ENCODE data around the gene ADARB1.
A peak's percentile ranks its signal among the peaks of the same experiment; 100 is the strongest.
"Not testable (repeated sequence)": the region's sequence is repeated elsewhere in the genome, so short reads cannot be mapped to it uniquely, and the experiment has no call there.

ADARB1 gene

GRCh38 chr21:45137612-45137937 is 63.2 kb downstream of the ADARB1 start:
- DNase-seq: no peak

DNA sequence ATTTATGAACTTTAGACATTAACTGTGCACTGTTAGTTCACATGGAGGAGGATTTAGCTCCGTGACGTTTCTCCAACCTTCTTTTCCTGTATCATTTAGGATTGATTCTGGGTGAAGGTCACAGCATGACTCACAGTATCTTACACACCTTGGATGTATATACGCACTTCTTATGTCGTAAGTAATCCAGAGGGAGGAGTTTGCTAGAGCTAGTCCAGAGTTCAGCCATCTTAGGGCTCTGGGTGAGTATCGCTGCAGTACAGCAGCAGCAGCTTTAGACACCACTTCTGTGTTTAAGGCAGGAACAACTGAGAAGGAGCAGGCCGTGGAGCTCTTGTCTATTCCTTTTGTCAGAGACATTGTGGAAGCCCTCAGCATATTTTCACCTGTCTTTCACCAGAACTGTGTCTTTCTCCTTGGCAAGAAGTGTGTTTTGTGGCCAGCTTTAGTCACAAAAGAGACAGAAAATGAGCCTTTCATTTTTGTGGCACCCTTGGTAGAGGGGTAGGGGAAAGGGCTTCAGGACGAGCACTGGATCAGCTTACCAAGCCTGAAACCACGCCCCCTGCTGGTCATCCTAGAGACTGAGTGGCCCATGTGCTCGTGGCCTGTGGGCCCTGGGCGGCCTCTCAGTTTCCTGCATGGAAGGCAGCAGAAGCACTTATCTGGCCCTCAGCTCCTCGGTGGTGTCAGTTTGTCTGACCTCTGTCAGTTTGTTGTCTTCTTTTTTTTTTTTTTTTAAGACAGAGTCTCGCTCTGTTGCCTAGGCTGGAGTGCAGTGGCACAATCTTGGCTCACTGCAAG is 64.0 kb downstream of the ADARB1 start:
- peak; percentile 20 for DNase-seq

- DNase-seq: not testable (repeated sequence)
Observed at GRCh38 chr21:45139003-45139360, 64.6 kb downstream of the ADARB1 start.

DNA sequence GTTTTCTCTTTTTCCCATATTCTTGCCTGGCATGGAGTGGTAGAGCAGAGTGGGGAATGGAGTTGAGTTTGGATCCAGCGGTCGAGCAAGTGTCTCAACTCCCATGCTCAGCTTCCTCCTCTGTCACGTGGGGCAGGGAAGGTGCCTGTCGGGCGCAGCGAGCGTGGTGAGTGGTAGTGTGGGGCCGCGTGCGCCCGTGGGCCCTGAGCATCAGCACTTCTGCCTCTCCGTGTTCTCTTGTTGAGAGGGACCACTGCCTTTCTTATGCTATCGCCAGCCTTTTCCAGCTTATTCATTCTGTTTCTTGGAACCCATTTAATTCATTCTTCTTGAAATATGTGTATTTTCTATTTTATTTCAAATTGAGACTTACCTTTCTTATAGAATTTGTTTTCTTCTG is 65.1 kb downstream of the ADARB1 start:
- no peak for DNase-seq

DNA sequence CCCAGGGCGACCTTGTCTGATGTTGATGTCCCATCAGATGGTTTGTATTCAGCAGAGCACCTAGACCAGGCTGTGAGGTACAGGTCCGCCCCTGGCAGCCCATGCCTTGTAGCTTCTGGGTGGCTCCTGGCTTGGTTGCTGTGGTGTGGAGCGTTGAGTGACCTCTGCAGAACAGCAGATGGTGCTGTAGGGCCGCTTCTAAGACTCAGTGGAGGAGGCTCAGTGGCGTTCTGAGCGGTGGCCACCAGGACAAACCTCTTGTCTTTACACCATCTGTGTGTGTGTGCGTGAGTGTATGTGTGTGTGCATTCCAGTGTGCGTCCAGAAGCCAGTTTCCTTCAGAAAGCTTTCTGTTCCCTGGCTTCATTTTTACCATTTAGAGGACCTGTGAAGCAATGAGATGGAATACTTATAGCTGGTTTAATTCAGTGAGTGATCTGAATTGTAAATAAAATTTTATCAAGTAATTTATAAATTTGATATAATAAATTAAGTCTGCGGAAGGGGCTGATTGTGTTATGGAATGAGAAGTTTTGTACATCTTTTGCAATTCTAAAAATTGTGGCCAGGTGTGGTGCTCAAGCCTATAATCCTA is 66.1 kb downstream of the ADARB1 start:
- DNase-seq: peak; percentile 67

DNA sequence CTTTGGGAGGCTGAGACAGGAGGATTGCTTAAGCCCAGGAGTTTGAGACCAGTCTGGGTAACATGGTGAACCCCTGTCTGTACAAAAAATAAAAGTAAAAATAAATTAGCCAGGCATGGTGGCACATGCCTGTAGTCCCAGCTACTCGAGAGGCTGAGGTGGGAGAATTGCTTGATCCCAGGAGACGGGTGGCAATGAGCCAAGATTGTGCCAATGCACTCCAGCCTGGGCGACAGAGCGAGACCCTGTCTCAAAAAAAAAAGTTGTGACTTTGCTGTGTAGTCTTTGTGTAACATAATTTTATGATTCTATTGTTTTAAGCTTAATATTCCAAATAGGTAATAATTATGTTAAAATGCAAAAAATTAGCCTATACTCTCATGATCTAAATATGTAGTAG is 66.6 kb downstream of the ADARB1 start:
- DNase-seq: not testable (repeated sequence)

- no peak for DNase-seq
Observed at GRCh38 chr21:45141507-45141906, 67.1 kb downstream of the ADARB1 start.

- DNase-seq: no peak
Observed at GRCh38 chr21:45142469-45143308, 68.3 kb downstream of the ADARB1 start.

GRCh38 chr21:45143855-45144254 is 69.5 kb downstream of the ADARB1 start:
- DNase-seq: no peak

GRCh38 chr21:45145146-45145545 is 70.8 kb downstream of the ADARB1 start:
- no peak for DNase-seq

DNA sequence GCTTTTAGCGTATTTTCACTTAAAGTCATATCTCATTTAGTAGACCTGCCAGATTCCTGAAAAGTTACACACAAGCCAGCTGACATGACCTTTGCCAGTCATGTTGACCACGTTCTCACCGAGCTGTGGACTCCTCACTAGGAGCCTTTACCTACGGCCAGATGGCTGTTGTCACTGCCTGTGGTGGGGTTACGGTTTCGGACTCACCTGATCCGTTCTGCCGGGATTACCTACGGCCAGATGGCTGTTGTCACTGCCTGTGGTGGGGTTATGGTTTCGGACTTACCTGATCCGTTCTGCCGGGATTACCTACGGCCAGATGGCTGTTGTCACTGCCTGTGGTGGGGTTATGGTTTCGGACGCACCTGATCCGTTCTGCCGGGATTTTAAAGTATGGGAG is 71.5 kb downstream of the ADARB1 start:
- not testable (repeated sequence) for DNase-seq

GRCh38 chr21:45146306-45146705 is 71.9 kb downstream of the ADARB1 start:
- DNase-seq: no peak

DNA sequence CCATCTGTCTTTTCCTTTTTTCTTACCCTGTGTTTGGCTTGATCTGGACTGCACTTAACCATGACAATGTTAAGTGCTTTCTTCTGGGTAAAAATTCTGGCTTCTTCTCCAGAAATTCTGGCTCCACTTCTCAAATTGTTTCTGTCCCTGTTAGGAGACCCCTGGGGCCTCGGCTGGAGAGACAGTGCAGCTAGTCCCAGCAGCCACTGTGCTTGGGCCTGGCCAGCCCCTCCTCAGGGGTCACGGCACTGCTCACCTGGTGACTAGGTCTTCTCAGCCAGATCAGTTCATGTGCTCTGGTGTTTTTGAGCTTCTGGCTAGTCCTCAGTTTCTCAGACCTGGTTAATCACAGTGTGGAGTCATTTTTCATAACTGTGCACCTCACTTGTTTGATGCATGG is 72.4 kb downstream of the ADARB1 start:
- no peak for DNase-seq

DNA sequence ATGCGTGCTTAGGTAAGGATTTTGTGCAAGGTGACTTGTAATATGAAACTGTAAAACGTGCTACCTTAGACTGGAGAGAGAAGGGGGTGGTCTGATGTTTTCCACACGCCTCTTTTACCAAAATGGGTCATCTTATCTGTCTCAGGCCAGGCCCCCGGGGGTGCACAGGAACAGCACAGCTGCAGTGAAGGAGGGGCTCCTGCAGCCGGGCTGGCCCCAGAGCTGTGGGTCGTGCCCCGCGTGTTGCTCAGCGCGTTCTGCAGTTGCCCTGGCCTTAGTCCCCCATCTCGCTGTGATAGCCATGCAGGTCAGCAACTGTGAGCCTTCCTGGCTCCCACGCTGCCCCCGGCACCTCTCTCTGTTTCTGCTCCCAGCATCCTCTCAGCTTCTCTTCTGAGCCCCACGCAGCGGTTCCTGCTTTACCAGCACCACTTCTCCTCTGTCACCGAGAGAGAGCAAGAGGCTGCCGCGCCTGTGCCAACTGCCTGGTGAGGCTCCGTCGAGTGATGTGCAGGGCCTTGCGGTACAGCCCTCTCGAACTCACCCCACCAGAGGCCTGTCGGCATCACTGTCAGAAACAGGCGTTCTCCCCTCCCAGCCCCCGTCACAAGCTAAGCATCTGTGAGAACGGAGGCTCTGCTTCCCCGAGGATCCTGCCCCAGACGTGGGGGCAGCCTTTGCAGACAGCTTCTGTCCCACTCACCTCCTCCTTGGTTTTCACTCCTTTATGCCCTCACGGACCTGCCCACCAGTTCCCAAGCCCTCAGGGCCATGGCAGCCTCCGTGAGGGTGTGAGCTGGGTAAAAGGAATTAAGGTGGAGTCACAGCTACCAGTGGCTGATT is 73.3 kb downstream of the ADARB1 start:
- DNase-seq: no peak

DNA sequence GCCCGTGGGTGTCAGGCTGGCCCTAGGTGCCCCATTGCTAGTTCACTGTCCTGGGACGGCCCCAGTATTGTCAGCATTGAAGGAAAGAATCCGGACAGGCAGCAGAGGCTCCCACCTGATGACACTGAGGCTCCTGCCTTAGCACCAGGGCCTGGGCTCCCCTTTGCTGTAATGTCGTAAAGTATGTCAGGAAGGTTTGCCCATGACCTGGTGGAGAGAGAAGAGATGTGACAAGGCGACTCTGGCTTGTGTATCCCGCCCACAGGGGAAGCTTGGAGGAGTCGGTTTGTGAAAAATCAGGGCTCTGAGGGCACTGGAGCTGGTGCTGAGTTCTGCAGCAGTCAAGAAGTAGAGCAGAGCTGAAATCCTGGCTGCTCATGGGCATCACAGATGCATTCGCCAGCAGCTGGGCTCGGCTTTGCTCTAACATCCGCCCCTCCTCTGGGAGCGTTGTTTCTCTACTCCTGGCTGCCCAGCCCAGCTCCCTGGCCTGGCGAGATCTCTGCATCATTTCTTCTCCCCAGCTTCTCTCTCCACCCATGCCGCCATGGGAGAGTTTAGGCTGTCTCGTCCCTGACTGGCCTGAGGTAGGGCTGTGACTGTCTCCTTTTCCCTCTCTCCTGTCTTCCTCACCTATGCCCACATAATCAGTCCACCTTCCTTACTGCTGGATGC is 74.1 kb downstream of the ADARB1 start:
- DNase-seq: no peak

DNA sequence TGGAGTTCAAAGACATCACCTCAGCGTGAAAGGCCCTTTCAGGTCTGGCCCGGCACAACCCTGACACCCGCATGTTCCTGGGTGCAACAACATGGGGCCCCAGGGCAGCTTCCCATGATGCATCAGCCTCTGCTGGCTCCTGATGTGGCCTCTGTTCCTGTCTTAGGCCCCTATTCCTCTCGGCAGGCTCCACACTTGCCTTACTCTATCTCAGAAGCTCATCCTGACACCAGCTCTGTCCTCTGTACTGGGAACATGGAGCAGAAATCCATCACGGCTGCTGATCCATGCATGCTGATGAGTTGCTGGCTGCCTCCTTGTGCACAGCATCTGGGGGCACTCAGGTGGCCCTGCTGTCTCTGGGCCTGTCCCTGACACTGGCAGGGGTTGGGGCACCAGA is 74.6 kb downstream of the ADARB1 start:
- DNase-seq: no peak

- no peak for DNase-seq
Observed at GRCh38 chr21:45150638-45151131, 76.3 kb downstream of the ADARB1 start.

DNA sequence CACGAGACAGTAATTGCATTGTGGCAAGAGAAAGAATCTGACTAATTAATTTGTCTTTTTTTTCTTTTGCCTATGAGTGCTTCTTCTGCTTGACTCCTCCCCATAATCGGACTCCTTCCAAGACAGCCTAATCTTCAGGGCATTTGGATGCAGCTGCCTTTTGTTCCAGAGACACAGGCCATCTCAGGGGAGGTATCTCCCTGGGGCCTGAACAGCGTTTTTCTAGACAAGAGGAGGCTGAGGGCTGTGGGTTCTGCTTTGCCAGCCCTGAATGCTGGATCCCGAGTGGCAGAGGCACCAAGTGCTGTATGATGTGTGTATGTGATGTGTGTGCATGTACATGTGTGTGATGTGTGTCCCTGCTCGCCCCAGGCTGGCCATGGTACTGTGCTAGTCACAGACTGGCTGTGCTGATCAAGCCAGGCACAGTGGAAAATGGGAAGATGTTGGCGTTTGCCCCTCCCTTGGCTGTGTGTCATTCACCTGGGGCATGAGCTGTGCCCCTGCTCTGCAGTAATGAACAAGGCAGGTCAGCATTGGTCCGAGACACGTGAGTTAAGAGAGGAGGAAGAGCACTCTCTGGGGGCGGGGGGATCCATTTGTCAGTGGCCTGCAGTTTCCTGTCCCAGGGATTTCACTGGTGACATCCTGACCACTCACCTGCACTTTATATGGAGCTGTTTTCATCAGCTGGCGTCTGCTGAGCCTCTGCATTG is 77.2 kb downstream of the ADARB1 start:
- DNase-seq: no peak

- no peak for DNase-seq
Observed at GRCh38 chr21:45152265-45152746, 77.9 kb downstream of the ADARB1 start.

GRCh38 chr21:45153358-45154318 is 79.3 kb downstream of the ADARB1 start:
- DNase-seq: no peak

Measured in NCI-H524 treated with DMSO at 0.1 percent for 48 hours (cell line).